Activated CD4-positive, CD25-positive, alpha-beta regulatory T cell treated with anti-CD3 and anti-CD28 coated beads, Interleukin-2, amount 50 U/mL, for 24 hours (primary cell): ENCODE measurements around the gene DNALI1.

Source experiments
- ATAC-seq, 2 donors: fragments of 150-1000 bp; cut with Tn5 transposase; one replicate each; pipeline ENCODE4 v1.10.0; 2021; ENCODE audit warnings: mild to moderate bottlenecking in 1 of 2, moderate library complexity in 1 of 2

DNALI1 gene

GRCh38 chr1:37605061-37605650 is 48.4 kb downstream of the DNALI1 start:
- no peak for ATAC-seq

GRCh38 chr1:37605806-37606474 is 49.2 kb downstream of the DNALI1 start:
- no peak for ATAC-seq

GRCh38 chr1:37606481-37607263 is 49.9 kb downstream of the DNALI1 start:
- ATAC-seq = no peak

GRCh38 chr1:37609002-37609401 is 52.3 kb downstream of the DNALI1 start:
- ATAC-seq = no peak

GRCh38 chr1:37609994-37610393 is 53.3 kb downstream of the DNALI1 start:
- no peak for ATAC-seq

GRCh38 chr1:37612186-37612585 is 55.4 kb downstream of the DNALI1 start:
- no peak for ATAC-seq

GRCh38 chr1:37614105-37614504 is 57.4 kb downstream of the DNALI1 start:
- ATAC-seq = no peak

- ATAC-seq = no peak
Measured at GRCh38 chr1:37616330-37616729, 59.6 kb downstream of the DNALI1 start.
